Activated CD4-positive, alpha-beta T cell treated with anti-CD3 and anti-CD28 coated beads, Interleukin-2, amount 10 ng/mL, durations not matched to agents 7 days and 5 days (primary cell): ENCODE measurements around the gene SPRR5. TPM values are rescaled to one million over a fixed set of nuclear protein-coding genes. Genes with fewer than 3 reads are reported as not detected.

Source experiments
- CTCF ChIA-PET: fragments of 350-600 bp; sonication (Branson Sonifier 250); formaldehyde crosslinking; loops from one replicate; lab custom pipeline; 2021; ENCODE audit warnings: antibody characterized with exemption; lab: Charles Lee
- POLR2A ChIA-PET: fragments of 350-600 bp; sonication (Branson Sonifier 250); formaldehyde crosslinking; loops from one replicate; lab custom pipeline; 2021; ENCODE audit warnings: antibody characterized with exemption; lab: Charles Lee
- DNase-seq: peaks from one replicate; pipeline ENCODE4 v3.0.0-alpha.2; 2020
- H3K27ac Mint-ChIP-seq: one replicate; pipeline ENCODE4 v1.8.0; 2021; ENCODE audit warnings: mild to moderate bottlenecking, moderate library complexity, mixed read lengths
- H3K27me3 Mint-ChIP-seq: one replicate; pipeline ENCODE4 v1.8.0; 2021; ENCODE audit warnings: mixed read lengths
- H3K36me3 Mint-ChIP-seq: one replicate; pipeline ENCODE4 v1.8.0; 2021; ENCODE audit warnings: low read depth, mixed read lengths
- H3K4me1 Mint-ChIP-seq: one replicate; pipeline ENCODE4 v1.8.0; 2021; ENCODE audit warnings: mixed read lengths
- H3K4me3 Mint-ChIP-seq: one replicate; pipeline ENCODE4 v1.8.0; 2021; ENCODE audit warnings: mild to moderate bottlenecking, moderate library complexity, mixed read lengths
- H3K9me3 Mint-ChIP-seq: one replicate; pipeline ENCODE4 v1.8.0; 2021; ENCODE audit warnings: mixed read lengths
- total RNA-seq, 2 experiments: library from RNA; stranded (reverse); gene quantifications; one replicate each; pipeline ENCODE4 v1.2.3, GENCODE V29; 2021

The SPRR5 gene
- total RNA-seq, 2 experiments from 2014 or later, result not detected

DNA sequence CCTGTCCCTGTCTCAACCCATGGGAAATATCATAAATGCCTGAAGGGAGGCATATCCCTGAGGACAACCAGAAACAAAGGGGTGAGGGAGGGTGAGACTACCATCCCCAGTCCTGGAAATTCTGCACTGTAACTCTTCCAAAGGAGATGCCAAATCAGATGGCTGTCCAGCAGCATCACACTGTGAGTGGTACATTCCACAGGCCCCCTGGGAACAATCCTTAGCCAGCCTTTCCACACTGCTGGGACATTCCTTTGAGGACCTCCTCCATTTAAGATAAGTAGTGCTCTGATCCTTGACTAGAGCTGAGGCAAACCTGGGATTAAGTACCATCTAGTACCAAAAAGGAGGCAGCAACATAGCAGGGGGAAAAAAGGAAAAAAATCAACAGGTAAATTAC, 27.9 kb upstream of the SPRR5 start:
- ChIA-PET CTCF (interaction anchor here (0.7 kb wide), 1 partner anchor 132 kb away, joined by 4 read pairs; no protein-coding TSS in a partner anchor), POLR2A (no interaction called here)
- Mint-ChIP-seq H3K9me3 (no peaks in the 10 kb centered on the region), H3K4me3 (no peak overlapping the region), H3K4me1 (no peaks in the 10 kb centered on the region), H3K27ac (no peak overlapping the region), H3K36me3 (no peaks in the 10 kb centered on the region), H3K27me3 (peaks cover 26% of the 10 kb centered on the region)
- no peak for DNase-seq

DNA sequence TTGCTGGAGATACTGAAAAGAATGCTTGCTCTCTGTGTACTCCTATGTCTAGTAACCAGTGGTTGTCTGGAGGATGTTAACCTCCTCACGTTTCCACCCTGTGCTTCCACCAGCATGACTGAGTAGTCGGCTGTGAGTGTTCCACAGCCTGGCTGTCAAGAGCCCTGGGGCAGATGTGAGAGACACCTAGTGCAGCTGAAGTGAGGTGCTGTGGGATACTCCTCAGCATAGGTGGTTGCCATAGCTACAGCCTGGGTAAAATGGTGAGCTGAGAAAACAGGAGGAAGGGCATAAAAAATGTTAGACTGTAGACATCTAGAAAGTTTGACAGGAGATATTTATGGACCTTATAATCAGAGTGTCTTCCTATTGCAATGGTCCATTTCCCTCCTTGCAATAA, 22.8 kb upstream of the SPRR5 start:
- no peak overlapping the region for H3K27ac Mint-ChIP-seq
- POLR2A ChIA-PET, result no interaction called here

DNA sequence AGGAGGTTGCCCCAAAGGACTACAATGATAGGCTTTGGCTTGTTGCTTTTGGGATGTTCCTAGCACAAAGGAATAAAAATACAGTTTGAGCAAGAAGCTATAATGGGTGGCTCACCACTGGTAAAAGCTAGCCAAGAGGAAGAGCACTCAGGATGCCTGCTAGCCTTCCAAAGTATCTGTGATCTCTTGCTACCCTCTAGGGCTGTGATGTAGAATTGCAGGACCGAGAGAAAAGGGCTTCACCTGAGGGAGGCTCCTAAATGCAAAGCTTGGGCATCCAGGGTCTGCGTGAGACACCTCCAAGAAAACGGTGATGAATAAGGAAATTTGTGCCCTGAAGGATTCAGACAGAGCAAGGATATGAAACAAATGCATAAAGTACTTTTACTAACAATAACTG, 20.9 kb upstream of the SPRR5 start:
- Mint-ChIP-seq H3K27ac (no peak overlapping the region), H3K36me3 (no peaks in the 10 kb centered on the region), H3K27me3 (peaks cover 6% of the 10 kb centered on the region), H3K9me3 (no peaks in the 10 kb centered on the region), H3K4me3 (no peak overlapping the region), H3K4me1 (no peaks in the 10 kb centered on the region)
- no peak for DNase-seq
- CTCF ChIA-PET, result interaction anchor here (1.2 kb wide), 1 partner anchor 41 kb away, joined by 3 read pairs; no protein-coding TSS in a partner anchor
- POLR2A ChIA-PET, result no interaction called here

More for the DNA sequence above, 22.8 kb upstream of the SPRR5 start:
- no peak for DNase-seq
- Mint-ChIP-seq H3K36me3 (no peaks in the 10 kb centered on the region), H3K4me3 (no peak overlapping the region), H3K4me1 (no peaks in the 10 kb centered on the region), H3K9me3 (no peaks in the 10 kb centered on the region), H3K27me3 (peaks cover 6% of the 10 kb centered on the region)
- CTCF ChIA-PET, result no interaction called here

DNA sequence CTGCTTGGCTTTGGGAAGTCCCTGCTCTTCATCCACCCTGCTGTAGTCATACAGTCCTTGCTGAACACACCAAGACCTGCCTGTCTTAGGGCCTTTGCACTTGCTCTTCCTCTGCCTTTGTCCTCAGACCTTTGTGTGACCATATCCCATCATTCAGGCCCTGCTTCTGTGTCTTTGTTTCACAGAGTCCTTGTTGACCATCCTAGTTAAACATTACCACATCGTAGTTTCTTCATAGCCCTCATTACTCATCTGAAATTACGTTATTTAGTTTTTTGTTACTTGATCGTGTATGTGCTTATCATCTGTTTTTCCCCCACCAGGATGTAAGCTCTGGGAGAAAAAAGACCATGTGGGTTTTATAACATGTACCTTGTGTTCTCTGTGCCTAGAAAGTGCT, 18.3 kb upstream of the SPRR5 start:
- Mint-ChIP-seq H3K4me1 (no peaks in the 10 kb centered on the region), H3K27ac (no peak overlapping the region), H3K36me3 (no peaks in the 10 kb centered on the region), H3K27me3 (peaks cover 3% of the 10 kb centered on the region), H3K9me3 (no peaks in the 10 kb centered on the region), H3K4me3 (no peak overlapping the region)
- POLR2A ChIA-PET, result no interaction called here
- no peak for DNase-seq
- CTCF ChIA-PET, result no interaction called here

DNA sequence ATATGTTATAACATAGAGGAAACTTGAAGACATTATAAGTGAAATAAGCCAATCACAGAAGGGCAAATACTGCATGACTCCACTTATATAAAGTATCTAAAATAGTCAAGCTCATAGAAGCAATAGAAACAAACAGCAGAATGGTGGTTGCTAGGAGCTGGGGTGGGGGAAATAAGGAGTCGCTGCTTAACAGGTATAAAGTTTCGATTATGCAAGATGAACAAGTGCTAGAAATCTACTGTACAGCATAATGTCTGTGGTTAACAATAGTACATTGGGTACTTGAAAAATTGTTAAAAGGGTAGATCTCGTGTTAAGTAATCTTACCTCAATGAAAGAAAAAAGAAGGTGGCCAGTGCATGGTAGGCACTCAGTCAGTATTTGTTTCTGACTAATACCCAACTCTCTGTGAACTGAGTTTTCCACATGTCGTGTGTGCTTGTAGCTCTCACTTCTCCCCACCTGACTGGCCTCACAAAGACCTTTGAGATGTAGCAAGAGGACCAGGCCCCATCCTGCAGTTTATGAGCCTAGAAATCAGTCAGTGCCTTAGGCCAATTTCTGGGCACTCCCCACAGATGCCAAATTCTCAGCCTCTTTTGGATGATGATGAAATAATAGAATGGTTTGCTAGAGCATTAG, 14.7 kb upstream of the SPRR5 start:
- peaks cover 8% of the 10 kb centered on the region for H3K27me3 Mint-ChIP-seq
- H3K36me3 Mint-ChIP-seq, result no peaks in the 10 kb centered on the region
- DNase-seq, result no peak
- ChIA-PET POLR2A (no interaction called here), CTCF (no interaction called here)
- no peak overlapping the region for H3K4me3 Mint-ChIP-seq
- no peaks in the 10 kb centered on the region for H3K4me1 Mint-ChIP-seq
- no peak overlapping the region for H3K27ac Mint-ChIP-seq
- no peaks in the 10 kb centered on the region for H3K9me3 Mint-ChIP-seq

DNA sequence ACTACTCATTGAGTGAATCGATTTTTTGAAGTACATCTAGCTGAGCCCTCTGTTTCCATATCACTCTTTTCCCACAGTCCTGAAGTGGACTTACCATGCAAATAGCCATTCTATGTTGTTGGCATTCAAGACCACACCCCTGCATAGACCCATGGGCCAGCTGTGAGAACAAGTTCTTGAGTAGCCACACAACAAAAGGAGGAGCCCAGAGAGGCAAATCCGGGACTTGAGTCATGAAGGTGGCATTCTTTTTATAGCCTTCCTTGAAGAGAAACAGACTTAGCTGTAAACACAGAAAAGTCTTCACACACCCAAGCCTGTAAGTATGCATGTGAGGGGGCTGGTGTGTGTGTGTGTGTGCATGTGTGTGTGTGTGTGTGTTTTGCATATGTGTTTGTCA, 13.8 kb upstream of the SPRR5 start:
- H3K27ac Mint-ChIP-seq, result no peak overlapping the region
- no peaks in the 10 kb centered on the region for H3K4me1 Mint-ChIP-seq
- ChIA-PET CTCF (no interaction called here), POLR2A (no interaction called here)
- no peaks in the 10 kb centered on the region for H3K9me3 Mint-ChIP-seq
- H3K36me3 Mint-ChIP-seq, result no peaks in the 10 kb centered on the region
- no peak overlapping the region for H3K4me3 Mint-ChIP-seq
- H3K27me3 Mint-ChIP-seq, result peaks cover 8% of the 10 kb centered on the region
- DNase-seq, result no peak

DNA sequence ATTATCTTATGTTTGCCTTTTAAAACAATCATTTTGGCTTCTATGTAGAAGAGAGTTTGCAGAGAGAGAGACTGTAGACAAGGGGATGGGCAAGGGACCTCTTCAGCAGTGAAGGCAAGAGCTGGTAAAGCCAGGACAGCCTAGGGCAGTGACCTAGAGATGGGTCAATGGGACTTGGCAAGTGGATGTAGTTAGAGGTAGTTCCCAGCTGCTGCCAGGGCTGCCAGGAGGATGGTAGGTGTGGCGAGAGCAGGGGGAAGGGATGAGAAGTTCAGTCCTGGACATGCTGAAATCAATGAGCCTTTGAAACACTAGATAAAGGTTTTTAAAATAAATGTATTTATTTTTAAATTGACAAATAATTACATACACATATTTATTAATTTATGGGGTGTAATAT, 6.4 kb upstream of the SPRR5 start:
- Mint-ChIP-seq H3K4me1 (no peaks in the 10 kb centered on the region), H3K27me3 (peaks cover 2% of the 10 kb centered on the region), H3K4me3 (no peak overlapping the region), H3K27ac (no peak overlapping the region), H3K9me3 (no peaks in the 10 kb centered on the region), H3K36me3 (no peaks in the 10 kb centered on the region)
- DNase-seq, result no peak
- ChIA-PET CTCF (no interaction called here), POLR2A (no interaction called here)

DNA sequence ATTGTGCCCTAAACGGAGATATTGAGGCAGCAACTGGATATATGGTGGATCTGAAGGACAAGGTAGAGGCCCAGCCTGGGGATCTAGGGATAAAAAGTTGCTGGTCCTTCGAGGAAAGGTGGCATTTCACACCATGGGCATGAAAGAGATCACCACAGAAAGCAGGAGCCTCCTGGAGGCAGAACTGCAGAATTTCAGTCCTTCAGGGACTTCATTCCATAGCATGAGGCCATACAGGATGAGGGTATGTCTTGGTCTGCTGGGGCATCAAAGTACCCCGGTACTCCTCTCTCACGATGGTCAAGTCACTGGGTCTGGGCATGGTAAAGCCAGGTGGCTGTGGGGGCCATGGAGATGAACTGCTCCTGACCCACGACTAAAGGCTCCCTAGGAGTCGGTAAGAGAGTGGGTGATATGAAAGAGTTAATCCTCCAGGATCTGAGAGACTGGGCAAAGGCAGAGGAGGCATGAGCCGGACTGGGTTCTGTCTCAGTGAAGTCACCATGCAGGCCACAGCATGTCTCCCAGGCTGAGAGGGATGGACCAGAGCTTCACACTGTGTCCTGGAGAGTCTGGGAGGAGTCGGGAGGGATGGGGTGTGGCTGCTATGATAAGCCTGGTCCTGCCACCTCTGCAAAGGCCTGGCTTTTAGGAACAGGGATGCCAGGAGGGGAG, 5.8 kb upstream of the SPRR5 start:
- Mint-ChIP-seq H3K9me3 (no peaks in the 10 kb centered on the region), H3K4me1 (no peaks in the 10 kb centered on the region), H3K27me3 (peaks cover 2% of the 10 kb centered on the region), H3K4me3 (no peak overlapping the region), H3K36me3 (no peaks in the 10 kb centered on the region), H3K27ac (no peak overlapping the region)
- DNase-seq, result no peak
- CTCF ChIA-PET, result interaction anchor here (1.1 kb wide), 1 partner anchor 26 kb away, joined by 3 read pairs; no protein-coding TSS in a partner anchor
- POLR2A ChIA-PET, result no interaction called here

DNA sequence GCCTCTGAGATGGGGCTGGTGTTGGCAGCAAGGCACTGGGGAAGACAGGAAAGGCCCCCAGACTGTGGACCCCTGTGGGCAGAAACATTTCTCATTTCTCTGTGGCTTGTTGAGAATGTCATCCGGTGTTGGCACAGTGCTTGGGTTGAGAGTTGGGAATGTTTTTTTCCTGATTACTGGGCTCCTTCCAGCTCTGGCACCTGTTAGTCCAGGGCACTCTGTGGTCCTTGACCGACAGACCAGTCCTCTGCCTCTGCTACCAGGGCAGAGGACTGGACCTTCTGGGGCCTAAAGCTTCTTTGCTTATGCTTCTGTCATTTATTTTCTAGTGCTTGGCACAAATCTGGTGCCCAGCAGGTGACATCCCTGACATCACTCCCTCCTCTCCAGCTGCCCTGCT, 4.8 kb upstream of the SPRR5 start:
- Mint-ChIP-seq H3K36me3 (no peaks in the 10 kb centered on the region), H3K4me3 (no peak overlapping the region), H3K9me3 (no peaks in the 10 kb centered on the region), H3K27ac (no peak overlapping the region), H3K4me1 (no peaks in the 10 kb centered on the region), H3K27me3 (peaks cover 4% of the 10 kb centered on the region)
- no peak for DNase-seq
- POLR2A ChIA-PET, result no interaction called here
- CTCF ChIA-PET, result interaction anchor here (1.1 kb wide), 1 partner anchor 25 kb away, joined by 3 read pairs; no protein-coding TSS in a partner anchor

DNA sequence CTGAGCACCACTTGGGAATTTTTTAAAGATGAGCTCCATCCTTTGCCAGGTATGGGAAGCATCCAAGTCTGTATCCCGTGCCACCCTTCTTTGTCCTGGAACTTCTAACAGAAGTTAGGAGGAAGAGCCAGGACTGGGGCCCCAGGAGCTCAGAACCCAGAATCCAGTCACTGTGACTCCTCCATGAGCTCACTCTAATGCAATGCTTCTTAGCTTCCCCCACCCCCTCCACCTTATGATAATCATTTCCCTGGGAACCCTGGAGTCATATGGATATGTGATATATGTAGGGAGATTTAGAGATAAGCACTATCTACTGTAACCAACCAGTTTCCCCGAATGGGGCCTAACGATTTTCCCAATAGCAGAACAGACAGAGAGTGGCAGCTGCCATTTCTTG, 758 bp upstream of the SPRR5 start:
- Mint-ChIP-seq H3K27me3 (peaks cover 5% of the 10 kb centered on the region), H3K4me3 (no peak overlapping the region), H3K4me1 (no peaks in the 10 kb centered on the region), H3K9me3 (no peaks in the 10 kb centered on the region), H3K27ac (no peak overlapping the region), H3K36me3 (no peaks in the 10 kb centered on the region)
- ChIA-PET POLR2A (no interaction called here), CTCF (no interaction called here)
- no peak for DNase-seq

DNA sequence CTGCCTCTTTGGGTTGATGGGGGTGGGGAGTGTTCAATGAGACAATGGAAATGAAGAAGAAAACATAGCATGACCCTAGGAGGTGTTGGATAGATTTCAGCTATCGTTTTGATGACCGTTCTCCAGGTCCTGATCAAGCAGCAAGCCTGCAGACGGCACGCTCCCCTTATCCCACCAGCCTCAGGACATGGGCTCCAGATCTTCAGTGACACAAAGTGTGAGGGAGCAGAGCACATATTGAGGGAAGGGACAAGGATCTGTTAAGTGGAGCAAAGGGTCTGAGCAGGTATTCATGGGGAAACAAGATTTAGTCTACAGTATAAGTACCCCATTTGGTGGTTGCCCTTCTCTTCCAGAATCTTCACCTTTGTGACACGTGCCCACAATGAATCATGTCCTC, 4.7 kb downstream of the SPRR5 start:
- ChIA-PET POLR2A (no interaction called here), CTCF (no interaction called here)
- Mint-ChIP-seq H3K4me3 (no peak overlapping the region), H3K9me3 (no peaks in the 10 kb centered on the region), H3K27me3 (peaks cover 3% of the 10 kb centered on the region), H3K27ac (no peak overlapping the region), H3K36me3 (no peaks in the 10 kb centered on the region), H3K4me1 (no peaks in the 10 kb centered on the region)
- DNase-seq, result no peak

DNA sequence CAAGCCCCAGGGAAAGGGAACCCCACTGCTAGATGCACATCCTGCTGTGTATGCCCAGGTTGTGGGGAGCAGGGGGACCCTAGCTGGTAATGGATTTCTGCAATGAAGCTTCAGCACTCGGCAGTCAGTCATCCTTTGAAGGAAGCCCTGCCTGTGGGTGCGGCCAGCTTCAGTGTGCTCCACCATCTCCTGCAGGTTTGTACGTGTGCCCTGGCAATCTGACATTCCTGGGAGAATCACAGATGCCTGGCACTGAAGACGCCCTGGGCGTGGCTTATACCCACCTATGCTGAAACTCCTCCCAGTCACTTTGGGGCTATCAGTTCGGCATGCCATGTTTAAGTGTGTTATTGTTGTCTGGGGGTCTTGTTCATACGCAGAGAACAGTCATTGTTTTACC, 6.8 kb downstream of the SPRR5 start:
- no peak for DNase-seq
- POLR2A ChIA-PET, result no interaction called here
- H3K27ac Mint-ChIP-seq, result no peak overlapping the region
- H3K4me3 Mint-ChIP-seq, result no peak overlapping the region
- no peaks in the 10 kb centered on the region for H3K9me3 Mint-ChIP-seq
- no peaks in the 10 kb centered on the region for H3K27me3 Mint-ChIP-seq
- H3K36me3 Mint-ChIP-seq, result no peaks in the 10 kb centered on the region
- CTCF ChIA-PET, result no interaction called here
- H3K4me1 Mint-ChIP-seq, result no peaks in the 10 kb centered on the region

DNA sequence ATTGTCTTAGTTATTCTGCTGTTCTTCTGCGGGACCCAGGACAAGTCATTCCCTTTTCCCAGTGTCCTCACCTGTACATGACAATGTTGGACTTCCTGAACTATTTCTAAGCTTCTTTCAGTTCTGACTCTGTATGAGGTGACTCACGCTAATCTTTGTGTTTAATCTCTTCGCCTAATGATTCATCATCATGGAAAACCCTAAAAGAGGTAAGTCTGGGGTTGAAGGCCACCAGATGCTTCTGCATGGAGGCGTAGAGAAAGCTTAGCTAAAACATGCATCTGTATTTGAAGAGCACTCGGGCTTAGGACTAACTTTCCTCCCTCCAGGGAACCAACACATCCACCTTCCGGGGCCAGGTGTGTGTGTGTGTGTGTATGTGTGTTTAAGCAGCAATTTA, 7.4 kb downstream of the SPRR5 start:
- ChIA-PET POLR2A (no interaction called here), CTCF (no interaction called here)
- no peak for DNase-seq
- Mint-ChIP-seq H3K4me3 (no peak overlapping the region), H3K27ac (no peak overlapping the region), H3K4me1 (no peaks in the 10 kb centered on the region), H3K9me3 (no peaks in the 10 kb centered on the region), H3K27me3 (no peaks in the 10 kb centered on the region), H3K36me3 (no peaks in the 10 kb centered on the region)

DNA sequence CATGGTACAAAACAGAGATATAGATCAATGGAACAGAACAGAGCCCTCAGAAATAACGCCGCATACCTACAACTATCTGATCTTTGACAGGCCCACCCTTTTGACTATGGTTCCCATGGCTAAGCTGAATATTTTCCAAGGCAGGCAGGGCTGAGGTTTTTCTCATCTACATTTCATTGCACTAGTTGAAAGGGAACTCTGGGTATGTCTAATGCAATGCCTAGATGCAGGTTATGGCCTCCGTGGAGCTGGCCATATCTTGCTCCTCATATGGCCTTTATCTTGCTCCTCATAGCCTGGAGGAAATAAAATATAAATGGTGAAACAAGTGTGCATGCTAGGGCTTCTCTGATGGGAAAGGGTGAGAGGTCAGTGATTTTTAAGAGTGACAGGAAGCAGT, 10.6 kb downstream of the SPRR5 start:
- no peak for DNase-seq
- no peaks in the 10 kb centered on the region for H3K27me3 Mint-ChIP-seq
- H3K36me3 Mint-ChIP-seq, result no peaks in the 10 kb centered on the region
- no peaks in the 10 kb centered on the region for H3K9me3 Mint-ChIP-seq
- no peak overlapping the region for H3K4me3 Mint-ChIP-seq
- H3K4me1 Mint-ChIP-seq, result no peaks in the 10 kb centered on the region
- ChIA-PET CTCF (no interaction called here), POLR2A (no interaction called here)
- no peak overlapping the region for H3K27ac Mint-ChIP-seq
